Mucosa of descending colon (tissue), 3 donors: Measurements from ENCODE around the gene ADAMTS1. TPM values are rescaled to one million over a fixed set of nuclear protein-coding genes. Genes with fewer than 3 reads are reported as not detected.

Experiments used
- ATAC-seq: fragments of 200-7000 bp; cut with Tn5 transposase; one replicate; pipeline ENCODE4 v1.9.1; 2020; ENCODE audit warnings: mild to moderate bottlenecking, moderate library complexity
- DNase-seq, 3 donors: peaks; one replicate each; pipeline ENCODE4 v3.0.0-alpha.2; 2020
- H3K36me3 ChIP-seq: fragments of 200-600 bp; one replicate; pipeline ENCODE4 v1.8.0; 2021; ENCODE audit warnings: low read depth, mild to moderate bottlenecking
- H3K4me1 ChIP-seq: fragments of 200-600 bp; one replicate; pipeline ENCODE4 v1.8.0; 2021; ENCODE audit warnings: low read depth, mild to moderate bottlenecking
- H3K4me3 ChIP-seq: fragments of 200-600 bp; one replicate; pipeline ENCODE4 v1.8.0; 2021; ENCODE audit warnings: mild to moderate bottlenecking
- H3K9me3 ChIP-seq: fragments of 200-600 bp; one replicate; pipeline ENCODE4 v1.8.0; 2021; ENCODE audit warnings: mild to moderate bottlenecking
- intact Hi-C, 2 donors: fragments of 100-400 bp; cut with DNase I in 1 of 2; cut with micrococcal nuclease in 1 of 2; formaldehyde crosslinking; loops; one replicate each; pipeline versions ENCODE4 v1.11.0 to v1.11.1; 2022; cut with DNase I, micrococcal nuclease
- total RNA-seq, 3 donors: library from RNA; stranded (reverse); fragmentation: NEBNext Ultra II Directional in 2 of 3; extraction: Animal tissue kit (Norgen Biotek cat#: 25700) in 2 of 3; gene quantifications; one replicate each; pipeline versions ENCODE4 v1.2.1 to v1.2.4, GENCODE V29; 2021 to 2023
- TF ChIP-seq, protein P1 (sequence below): fragments of 200-600 bp; IDR thresholded peaks from one replicate; pipeline ENCODE4 v1.8.0; 2022; ENCODE audit warnings: antibody characterized with exemption, mild to moderate bottlenecking
- donor health status: DM: no; HTN: no; CAD: no; lungs with moderate emphysema.
- donor health status: DM: no; HTN: no; CAD: no.
- donor health status: DM: no; HTN: yes; CAD: no.

Gene ADAMTS1
- total RNA-seq, 3 donors from 2014 or later = 5.2 to 59.3 (median 43.9) TPM

DNA sequence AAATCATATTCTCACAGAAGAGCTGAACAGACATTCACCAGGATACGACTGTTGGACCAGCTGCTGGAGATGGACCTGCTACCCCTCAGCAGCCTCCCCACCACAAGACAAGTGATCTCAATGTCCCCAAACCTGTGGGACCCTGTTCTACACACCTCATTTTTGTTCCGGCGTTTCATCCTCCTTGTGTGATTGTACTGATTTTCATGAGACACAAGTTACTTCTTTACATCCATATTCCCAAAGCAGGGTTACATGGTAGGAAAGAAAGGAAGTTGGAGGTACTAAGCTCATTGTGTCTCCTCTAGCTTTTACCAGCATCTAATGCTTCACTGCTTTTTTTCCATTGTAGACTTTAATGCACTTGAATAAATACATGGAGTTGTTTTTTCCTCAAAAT, 8.7 kb downstream of the ADAMTS1 start:
- Histone ChIP-seq H3K4me1 (no peaks in the 10 kb centered on the region), H3K9me3 (no peaks in the 10 kb centered on the region), H3K4me3 (no peak overlapping the region), H3K36me3 (no peaks in the 10 kb centered on the region)
- intact Hi-C loops = no loop called here
- DNase-seq = no peak
- no peak for ATAC-seq
- TF ChIP-seq, protein P1, sequence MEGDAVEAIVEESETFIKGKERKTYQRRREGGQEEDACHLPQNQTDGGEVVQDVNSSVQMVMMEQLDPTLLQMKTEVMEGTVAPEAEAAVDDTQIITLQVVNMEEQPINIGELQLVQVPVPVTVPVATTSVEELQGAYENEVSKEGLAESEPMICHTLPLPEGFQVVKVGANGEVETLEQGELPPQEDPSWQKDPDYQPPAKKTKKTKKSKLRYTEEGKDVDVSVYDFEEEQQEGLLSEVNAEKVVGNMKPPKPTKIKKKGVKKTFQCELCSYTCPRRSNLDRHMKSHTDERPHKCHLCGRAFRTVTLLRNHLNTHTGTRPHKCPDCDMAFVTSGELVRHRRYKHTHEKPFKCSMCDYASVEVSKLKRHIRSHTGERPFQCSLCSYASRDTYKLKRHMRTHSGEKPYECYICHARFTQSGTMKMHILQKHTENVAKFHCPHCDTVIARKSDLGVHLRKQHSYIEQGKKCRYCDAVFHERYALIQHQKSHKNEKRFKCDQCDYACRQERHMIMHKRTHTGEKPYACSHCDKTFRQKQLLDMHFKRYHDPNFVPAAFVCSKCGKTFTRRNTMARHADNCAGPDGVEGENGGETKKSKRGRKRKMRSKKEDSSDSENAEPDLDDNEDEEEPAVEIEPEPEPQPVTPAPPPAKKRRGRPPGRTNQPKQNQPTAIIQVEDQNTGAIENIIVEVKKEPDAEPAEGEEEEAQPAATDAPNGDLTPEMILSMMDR = no peak

DNA sequence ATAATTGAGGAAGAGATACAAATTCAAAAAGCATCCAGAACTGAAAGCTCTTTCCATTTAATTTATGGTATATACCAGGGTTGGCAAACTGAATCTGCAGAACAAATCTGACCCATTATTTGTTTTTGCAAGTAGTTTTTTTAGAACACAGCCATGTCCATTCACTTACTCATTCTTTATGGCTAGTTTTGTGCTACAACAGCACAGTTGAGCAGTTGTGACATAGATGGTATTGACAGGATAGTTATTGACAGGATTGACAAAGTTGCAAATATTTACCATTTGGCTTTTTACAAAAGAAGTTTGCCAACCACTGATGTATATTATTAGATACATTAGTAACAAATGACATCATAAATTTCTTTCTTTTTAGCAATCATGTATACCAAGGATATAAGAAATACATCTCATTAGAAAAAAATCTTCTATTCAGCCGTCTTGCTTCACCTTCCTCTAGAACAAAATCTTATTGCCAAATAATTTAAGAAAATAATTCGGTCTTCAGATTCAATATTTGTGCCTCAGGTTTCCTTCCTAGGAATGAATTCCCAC, 9.4 kb downstream of the ADAMTS1 start:
- intact Hi-C loops = no loop called here
- Histone ChIP-seq H3K4me3 (no peak overlapping the region), H3K36me3 (no peaks in the 10 kb centered on the region), H3K4me1 (no peaks in the 10 kb centered on the region), H3K9me3 (no peaks in the 10 kb centered on the region)
- DNase-seq (no peak), ATAC-seq (no peak)
- TF ChIP-seq, protein P1 = no peak

- TF ChIP-seq, protein P1 = no peak
- Histone ChIP-seq H3K9me3 (no peaks in the 10 kb centered on the region), H3K4me3 (no peak overlapping the region), H3K36me3 (no peaks in the 10 kb centered on the region), H3K4me1 (no peaks in the 10 kb centered on the region)
- DNase-seq (no peak), ATAC-seq (no peak)
- intact Hi-C loops = no loop called here
Observed at GRCh38 chr21:26835027-26835713, 10.0 kb downstream of the ADAMTS1 start.

DNA sequence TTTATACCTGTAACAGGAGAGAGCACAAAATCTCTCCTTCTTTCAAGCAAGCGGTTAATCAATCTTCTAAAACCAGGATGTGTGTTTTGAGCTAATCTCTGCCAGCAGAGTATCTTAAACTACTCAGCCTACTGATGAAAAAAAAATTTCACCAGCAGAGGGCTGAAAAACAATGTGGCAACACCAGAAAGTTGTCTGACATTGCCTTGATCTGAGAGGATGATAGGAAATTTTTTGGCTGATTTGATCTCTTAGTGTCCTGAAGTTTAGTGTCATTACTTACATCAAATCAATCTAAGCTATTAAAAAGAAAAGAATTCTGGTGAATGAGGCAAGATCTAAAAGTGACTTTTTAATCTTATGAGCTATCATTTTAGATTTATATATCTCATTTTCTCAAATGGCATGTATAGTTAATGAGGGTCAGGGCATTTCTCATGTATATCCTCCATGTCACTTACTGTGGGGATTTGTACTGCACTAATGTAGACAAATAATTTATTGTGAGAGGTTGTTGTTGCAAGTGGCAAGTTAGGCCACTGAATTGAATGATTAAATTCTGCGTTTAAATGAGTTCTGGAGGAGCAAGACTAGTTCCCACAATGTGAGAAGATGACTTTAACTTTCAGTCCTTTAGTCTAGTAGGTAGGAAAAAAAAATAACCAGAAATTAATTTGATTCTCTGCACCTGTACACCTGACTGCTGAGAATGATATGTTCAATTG, 10.9 kb downstream of the ADAMTS1 start:
- Histone ChIP-seq H3K4me1 (no peaks in the 10 kb centered on the region), H3K4me3 (no peak overlapping the region), H3K36me3 (no peaks in the 10 kb centered on the region), H3K9me3 (no peaks in the 10 kb centered on the region)
- TF ChIP-seq, protein P1 = no peak
- intact Hi-C loops = no loop called here
- DNase-seq = no peak
- no peak for ATAC-seq

DNA sequence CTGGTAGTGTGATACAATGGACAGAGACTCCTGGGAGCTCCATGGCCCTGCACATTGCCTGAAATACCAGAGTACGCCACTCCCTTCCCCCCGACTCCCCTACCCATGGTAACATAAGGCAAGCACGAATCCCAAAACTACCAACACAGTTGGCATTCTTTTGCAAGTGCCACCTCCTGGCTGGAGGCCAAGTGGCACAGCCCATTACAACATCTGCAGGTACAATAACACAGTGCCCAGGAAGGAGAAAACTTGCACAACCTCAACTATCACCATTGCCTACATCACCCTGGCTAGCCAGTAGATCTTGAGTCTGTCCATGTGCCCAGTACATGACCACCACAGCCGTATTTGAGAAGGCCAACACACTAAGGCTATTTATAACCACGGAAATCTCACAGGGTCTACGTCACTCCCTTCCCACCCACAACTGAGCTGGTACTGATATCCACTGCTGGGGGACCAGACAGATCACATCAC, 11.7 kb downstream of the ADAMTS1 start:
- no peak for DNase-seq
- Histone ChIP-seq H3K36me3 (no peaks in the 10 kb centered on the region), H3K4me3 (no peak overlapping the region), H3K4me1 (no peaks in the 10 kb centered on the region), H3K9me3 (no peaks in the 10 kb centered on the region)
- TF ChIP-seq, protein P1 = no peak
- intact Hi-C loops = no loop called here
- ATAC-seq = peak; percentile 18
